Nephron (organoid): Measurements from ENCODE around the gene TEX52.

Source experiments
- H3K27ac Mint-ChIP-seq, 3 experiments: 2 replicates each; pipeline ENCODE4 v1.8.0; 2020; ENCODE audit warnings: mixed read lengths in 3 of 3, mild to moderate bottlenecking in 2 of 3, moderate library complexity in 1 of 3
- H3K27me3 Mint-ChIP-seq: 2 replicates; pipeline ENCODE4 v1.8.0; 2021; ENCODE audit warnings: low read depth, mild to moderate bottlenecking, moderate library complexity, mixed read lengths
- H3K36me3 Mint-ChIP-seq: 2 replicates; pipeline ENCODE4 v1.8.0; 2020; ENCODE audit warnings: low read depth, mixed read lengths
- H3K4me1 Mint-ChIP-seq: 2 replicates; pipeline ENCODE4 v1.8.0; 2020; ENCODE audit warnings: mixed read lengths
- H3K4me3 Mint-ChIP-seq, 3 experiments: 2 replicates each; pipeline ENCODE4 v1.8.0; 2020; ENCODE audit warnings: mild to moderate bottlenecking in 3 of 3, mixed read lengths in 3 of 3, moderate library complexity in 2 of 3
- H3K9me3 Mint-ChIP-seq: 2 replicates; pipeline ENCODE4 v1.8.0; 2020; ENCODE audit warnings: mixed read lengths
- TF ChIP-seq, protein P1 (sequence below), 3 experiments: fragments of 200-600 bp; sonication (generic); IDR thresholded peaks; one replicate each; pipeline ENCODE4 v1.5.0; 2021; ENCODE audit warnings: antibody characterized with exemption in 3 of 3; ENCODE audit not compliant: unreplicated experiment in 3 of 3

The TEX52 gene

DNA sequence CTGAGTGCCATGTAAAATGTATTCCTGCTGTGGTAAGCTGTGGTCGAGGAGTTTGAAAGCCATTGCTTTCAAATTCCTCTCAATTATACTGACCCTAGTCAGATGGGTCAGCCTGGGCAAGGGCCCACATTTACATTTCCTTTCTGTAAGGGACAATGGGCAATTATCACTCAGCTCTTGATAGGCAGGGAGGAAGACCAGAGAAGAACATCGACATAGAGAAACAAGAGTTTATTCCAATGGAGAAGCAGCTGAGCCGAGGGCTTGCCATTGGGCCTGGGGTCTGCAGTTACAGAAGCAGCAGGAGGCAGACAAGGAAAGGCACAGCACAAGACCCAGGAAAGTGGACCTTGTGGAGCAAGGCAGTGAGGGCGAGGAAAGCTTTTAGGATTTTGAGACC, 31.7 kb downstream of the TEX52 start:
- TF ChIP-seq, protein P1, sequence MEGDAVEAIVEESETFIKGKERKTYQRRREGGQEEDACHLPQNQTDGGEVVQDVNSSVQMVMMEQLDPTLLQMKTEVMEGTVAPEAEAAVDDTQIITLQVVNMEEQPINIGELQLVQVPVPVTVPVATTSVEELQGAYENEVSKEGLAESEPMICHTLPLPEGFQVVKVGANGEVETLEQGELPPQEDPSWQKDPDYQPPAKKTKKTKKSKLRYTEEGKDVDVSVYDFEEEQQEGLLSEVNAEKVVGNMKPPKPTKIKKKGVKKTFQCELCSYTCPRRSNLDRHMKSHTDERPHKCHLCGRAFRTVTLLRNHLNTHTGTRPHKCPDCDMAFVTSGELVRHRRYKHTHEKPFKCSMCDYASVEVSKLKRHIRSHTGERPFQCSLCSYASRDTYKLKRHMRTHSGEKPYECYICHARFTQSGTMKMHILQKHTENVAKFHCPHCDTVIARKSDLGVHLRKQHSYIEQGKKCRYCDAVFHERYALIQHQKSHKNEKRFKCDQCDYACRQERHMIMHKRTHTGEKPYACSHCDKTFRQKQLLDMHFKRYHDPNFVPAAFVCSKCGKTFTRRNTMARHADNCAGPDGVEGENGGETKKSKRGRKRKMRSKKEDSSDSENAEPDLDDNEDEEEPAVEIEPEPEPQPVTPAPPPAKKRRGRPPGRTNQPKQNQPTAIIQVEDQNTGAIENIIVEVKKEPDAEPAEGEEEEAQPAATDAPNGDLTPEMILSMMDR (IDR thresholded peaks at IDR 0.05; ENCODE audit: unreplicated experiment in 3 of 3) = no peak
- Mint-ChIP-seq H3K4me1 (peaks cover 7% of the 10 kb centered on the region), H3K9me3 (no peaks in the 10 kb centered on the region), H3K4me3 (no peak overlapping the region), H3K27me3 (no peaks in the 10 kb centered on the region), H3K36me3 (peaks cover 81% of the 10 kb centered on the region), H3K27ac (peak overlapping the region in 1 of 3 experiments; percentile 34)

DNA sequence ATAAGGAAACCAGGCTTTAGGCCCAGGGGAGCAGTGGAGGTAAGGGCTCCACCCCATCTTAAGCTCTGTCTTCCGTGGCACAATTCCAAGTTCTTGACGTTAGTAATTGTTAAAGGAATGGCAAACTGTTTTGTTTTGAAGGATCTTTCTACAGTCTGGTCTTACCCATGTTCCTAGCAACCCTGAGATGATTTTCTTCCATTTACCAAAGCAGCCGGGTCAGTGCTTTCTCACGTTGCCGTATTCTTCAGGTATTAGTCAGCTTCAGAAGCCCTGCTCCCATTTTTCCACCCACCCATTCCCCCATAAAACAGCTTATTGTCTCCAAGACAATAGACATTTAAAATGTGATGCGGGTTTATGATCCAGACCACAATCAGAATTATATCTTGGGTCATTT, 32.3 kb downstream of the TEX52 start:
- Mint-ChIP-seq H3K27me3 (peaks cover 3% of the 10 kb centered on the region), H3K4me3 (no peak overlapping the region), H3K36me3 (peaks cover 83% of the 10 kb centered on the region), H3K27ac (peak overlapping the region in 1 of 3 experiments; percentile 80), H3K4me1 (peaks cover 7% of the 10 kb centered on the region), H3K9me3 (no peaks in the 10 kb centered on the region)
- TF ChIP-seq, protein P1 (IDR thresholded peaks at IDR 0.05; ENCODE audit: unreplicated experiment in 3 of 3) = no peak

DNA sequence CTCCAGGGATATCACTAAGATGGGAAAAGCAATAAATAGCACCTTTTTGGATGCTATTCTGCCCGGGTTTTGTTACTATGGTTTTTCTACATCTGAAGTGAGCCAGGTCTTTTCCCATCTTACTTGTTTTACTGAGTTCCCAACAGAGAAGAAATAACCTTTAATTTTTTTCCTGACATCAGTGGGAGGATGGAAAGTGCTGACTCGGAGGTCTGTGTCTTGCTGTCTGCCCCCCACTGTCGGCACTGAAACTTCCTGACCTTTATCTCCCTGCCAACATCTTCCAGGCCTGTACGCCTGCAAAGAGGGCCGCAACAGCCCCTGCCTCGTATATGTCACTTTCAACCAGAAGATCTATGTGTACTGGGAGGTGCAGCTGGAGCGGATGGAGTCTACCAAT, 33.4 kb downstream of the TEX52 start:
- TF ChIP-seq, protein P1 (IDR thresholded peaks at IDR 0.05; ENCODE audit: unreplicated experiment in 3 of 3) = no peak
- Mint-ChIP-seq H3K36me3 (peaks cover 79% of the 10 kb centered on the region), H3K27ac (peak overlapping the region; percentile 80), H3K27me3 (peaks cover 3% of the 10 kb centered on the region), H3K9me3 (no peaks in the 10 kb centered on the region), H3K4me3 (no peak overlapping the region), H3K4me1 (peaks cover 7% of the 10 kb centered on the region)

DNA sequence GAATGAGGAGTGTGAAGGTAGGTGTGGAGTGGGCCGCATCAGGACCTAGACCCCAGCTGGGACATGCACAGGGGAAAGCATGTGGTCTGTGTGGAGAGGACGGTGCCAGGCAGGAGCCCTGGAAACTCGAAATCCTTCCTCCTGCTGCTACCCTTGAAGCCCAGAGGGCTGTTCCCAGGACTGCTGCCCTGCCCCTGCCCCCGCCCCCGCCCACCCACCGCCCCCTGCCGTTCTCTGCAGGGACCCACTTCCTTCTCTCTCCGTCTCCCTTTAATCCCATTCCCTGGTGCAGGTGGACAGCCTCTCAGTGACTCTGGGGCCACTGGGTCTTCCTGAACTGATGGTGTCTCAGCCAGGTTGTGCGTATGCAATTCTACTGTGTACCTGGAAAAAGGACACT, 36.4 kb downstream of the TEX52 start:
- no peak overlapping the region for H3K4me3 Mint-ChIP-seq
- peaks cover 5% of the 10 kb centered on the region for H3K27me3 Mint-ChIP-seq

DNA sequence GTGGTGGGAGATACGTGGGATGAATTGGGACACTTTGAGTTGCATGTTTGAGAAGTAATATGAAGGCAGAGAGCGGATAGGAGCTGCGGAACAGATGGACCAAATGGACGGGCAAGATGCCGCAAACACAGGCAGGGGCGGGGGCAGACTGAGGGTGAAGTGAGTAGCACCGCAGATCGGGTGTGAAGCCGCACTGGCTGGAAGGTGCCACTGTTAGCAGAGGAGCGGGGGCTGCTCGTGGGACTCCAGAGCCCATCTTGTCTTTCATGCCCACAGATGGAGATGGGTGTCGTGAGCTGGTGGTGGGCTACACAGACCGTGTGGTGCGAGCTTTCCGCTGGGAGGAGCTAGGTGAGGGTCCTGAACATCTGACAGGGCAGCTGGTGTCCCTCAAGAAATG, 37.0 kb downstream of the TEX52 start:
- peak overlapping the region in 1 of 3 experiments; percentile 7 for H3K27ac Mint-ChIP-seq
- TF ChIP-seq, protein P1 (IDR thresholded peaks at IDR 0.05; ENCODE audit: unreplicated experiment in 3 of 3) = no peak

More for the DNA sequence above, 36.4 kb downstream of the TEX52 start:
- Mint-ChIP-seq H3K9me3 (no peaks in the 10 kb centered on the region), H3K27ac (no peak overlapping the region), H3K4me1 (peaks cover 7% of the 10 kb centered on the region), H3K36me3 (peaks cover 76% of the 10 kb centered on the region)
- TF ChIP-seq, protein P1 (IDR thresholded peaks at IDR 0.05; ENCODE audit: unreplicated experiment in 3 of 3) = no peak

More for the DNA sequence above, 37.0 kb downstream of the TEX52 start:
- no peaks in the 10 kb centered on the region for H3K9me3 Mint-ChIP-seq
- peaks cover 7% of the 10 kb centered on the region for H3K4me1 Mint-ChIP-seq
- peaks cover 5% of the 10 kb centered on the region for H3K27me3 Mint-ChIP-seq
- H3K4me3 Mint-ChIP-seq = no peak overlapping the region
- H3K36me3 Mint-ChIP-seq = peaks cover 72% of the 10 kb centered on the region
